GM13977 (cell line): ENCODE results near the gene COG2.

Experiments
- DNase-seq: peaks from one replicate; pipeline ENCODE4 v3.0.0; 2012; ENCODE audit warnings: low spot score
- CTCF ChIP-seq: IDR thresholded peaks from 2 replicates; pipeline ENCODE4 v1.5.1; 2012; ENCODE audit warnings: mild to moderate bottlenecking, control low read depth; ENCODE audit not compliant: insufficient read depth; ENCODE audit errors: extremely low read depth, missing control alignments
- in situ Hi-C: fragments of 300-500 bp; cut with MboI; formaldehyde crosslinking; loops from one replicate; pipeline ENCODE4 v1.12.0; 2022; ENCODE audit warnings: low sequenced_read_pairs, low pct_unique_long_range_greater_than_20kb, mixed read lengths, inconsistent platforms; ENCODE audit not compliant: unreplicated experiment

The COG2 gene

DNA sequence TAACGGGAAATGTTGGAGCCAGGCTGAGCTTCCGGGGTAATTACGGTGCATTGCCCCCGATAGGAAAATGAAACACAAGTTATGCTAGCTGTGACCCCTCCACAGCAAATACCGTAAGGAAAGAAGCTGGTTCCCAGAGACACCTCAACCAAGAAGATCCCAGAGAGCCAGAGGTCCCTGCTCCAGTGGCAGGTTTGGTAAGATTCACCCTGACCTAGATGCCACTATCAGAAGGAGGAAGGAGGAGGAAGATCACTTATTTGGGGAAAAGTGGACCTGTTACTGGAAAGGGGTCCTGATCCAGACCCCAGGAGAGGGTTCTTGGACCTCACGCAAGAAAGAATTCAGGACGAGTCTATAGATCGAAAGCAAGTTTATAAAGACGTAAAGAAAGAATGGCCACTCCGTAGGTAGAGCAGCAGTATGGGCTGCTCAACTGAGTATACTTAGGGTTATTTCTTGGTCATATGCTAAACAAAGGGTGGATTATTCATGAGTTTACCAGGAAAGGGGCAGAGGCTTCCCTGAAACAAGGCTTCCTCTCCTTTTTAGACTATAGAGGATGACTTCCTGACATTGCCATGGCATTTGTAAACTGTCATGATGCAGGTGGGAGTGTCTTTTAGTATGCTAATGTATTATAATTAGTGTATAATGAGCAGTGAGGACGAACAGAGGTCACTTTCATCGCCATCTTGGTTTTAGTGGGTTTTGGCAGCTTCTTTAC is 97.4 kb downstream of the COG2 start:
- TF ChIP-seq CTCF: no peak
- no peak for DNase-seq
- in situ Hi-C loops: no loop called here
